HG02678 (cell line): ENCODE measurements around the gene ALPK1.
"Not testable (repeated sequence)": the region's sequence is repeated elsewhere in the genome, so short reads cannot be mapped to it uniquely, and the experiment has no call there.

Experiments used
- ATAC-seq: cut with Tn5 transposase; IDR thresholded peaks from one replicate; pipeline ENCODE4 v1.9.1; 2021; ENCODE audit warnings: mild to moderate bottlenecking, moderate library complexity; ENCODE audit not compliant: unreplicated experiment

The ALPK1 gene

GRCh38 chr4:112284166-112284565 lies 13.0 kb upstream of the ALPK1 start:
- ATAC-seq, result no peak

GRCh38 chr4:112284662-112285411 lies 12.3 kb upstream of the ALPK1 start:
- ATAC-seq, result no peak

GRCh38 chr4:112287258-112287989 lies 9.7 kb upstream of the ALPK1 start:
- peak; percentile 25 for ATAC-seq

GRCh38 chr4:112288455-112288854 lies 8.7 kb upstream of the ALPK1 start:
- peak; percentile 26 for ATAC-seq

GRCh38 chr4:112289407-112290253 lies 7.5 kb upstream of the ALPK1 start:
- ATAC-seq, result no peak

- no peak for ATAC-seq
Measured at GRCh38 chr4:112290341-112290740, 6.8 kb upstream of the ALPK1 start.

- ATAC-seq, result no peak
Measured at GRCh38 chr4:112299721-112300120, 2.6 kb downstream of the ALPK1 start.

- ATAC-seq, result peak; percentile 49
Measured at GRCh38 chr4:112302320-112303274, 5.4 kb downstream of the ALPK1 start.

- not testable (repeated sequence) for ATAC-seq
Measured at GRCh38 chr4:112305477-112305876, 8.3 kb downstream of the ALPK1 start.

GRCh38 chr4:112309263-112309791 lies 12.2 kb downstream of the ALPK1 start:
- not testable (repeated sequence) for ATAC-seq

GRCh38 chr4:112311516-112311915 lies 14.3 kb downstream of the ALPK1 start:
- ATAC-seq, result no peak

- peak; percentile 97 for ATAC-seq
Measured at GRCh38 chr4:112312610-112313239, 15.6 kb downstream of the ALPK1 start.

GRCh38 chr4:112315446-112315845 lies 18.3 kb downstream of the ALPK1 start:
- no peak for ATAC-seq

- ATAC-seq, result no peak
Measured at GRCh38 chr4:112316360-112316759, 19.2 kb downstream of the ALPK1 start.

- ATAC-seq, result peak; percentile 95
Measured at GRCh38 chr4:112318239-112319142, 21.3 kb downstream of the ALPK1 start.

- peak; percentile 35 for ATAC-seq
Measured at GRCh38 chr4:112321776-112322684, 24.9 kb downstream of the ALPK1 start.

GRCh38 chr4:112322866-112323265 lies 25.7 kb downstream of the ALPK1 start:
- ATAC-seq, result no peak
